Esophagus squamous epithelium (tissue), 5 donors: ENCODE results near the gene SUCLG2. TPM values are rescaled to one million over a fixed set of nuclear protein-coding genes. Genes with fewer than 3 reads are reported as not detected.

Experiments used
- DNase-seq: peaks from one replicate; lab custom pipeline; 2025; lab: John Stamatoyannopoulos, UW
- H3K27ac ChIP-seq, 4 donors: fragments of 200-600 bp; sonication (generic); one replicate each; pipeline ENCODE4 v1.5.1; 2016 to 2019; ENCODE audit warnings: mild to moderate bottlenecking in 1 of 4
- H3K27me3 ChIP-seq, 4 donors: fragments of 200-600 bp; sonication (generic); 1 replicate in 3 of 4; 2 replicates in 1 of 4; pipeline versions ENCODE4 v1.5.1 to v1.6.0; 2017 to 2021; ENCODE audit warnings: antibody characterized with exemption in 1 of 4
- H3K36me3 ChIP-seq, 3 donors: fragments of 200-600 bp; sonication (generic); one replicate each; pipeline ENCODE4 v1.5.1; 2016 to 2019
- H3K4me1 ChIP-seq, 3 donors: fragments of 200-600 bp; sonication (generic); one replicate each; pipeline ENCODE4 v1.5.1; 2017 to 2019
- H3K4me3 ChIP-seq, 4 donors: fragments of 200-600 bp; sonication (generic); 1 replicate in 3 of 4; 2 replicates in 1 of 4; pipeline ENCODE4 v1.5.1; 2016 to 2019; ENCODE audit warnings: mild to moderate bottlenecking in 2 of 4, moderate library complexity in 1 of 4
- H3K9me3 ChIP-seq, 3 donors: fragments of 200-600 bp; sonication (generic); one replicate each; pipeline ENCODE4 v1.5.1; 2016 to 2019
- POLR2A ChIP-seq, 4 donors: fragments of 450-650 bp; IDR thresholded peaks; one replicate each; pipeline ENCODE4 v1.6.1; 2017; ENCODE audit warnings: antibody characterized with exemption in 4 of 4, mild to moderate bottlenecking in 4 of 4, moderate library complexity in 3 of 4
- WGBS, 2 donors: methylation state at CpG; one replicate each; pipeline ENCODE4 v1.1.5; 2018; 5-methylcytosine and 5-hydroxymethylcytosine counted together
- intact Hi-C: fragments of 100-400 bp; cut with DNase I; formaldehyde crosslinking; loops from one replicate; pipeline ENCODE4 v1.15.0; 2022
- total RNA-seq, 4 donors: library from RNA; depleted of rRNA; stranded (reverse); fragments of >200 nt; gene quantifications; one replicate each; pipeline ENCODE4 v1.1.0, GENCODE V29; 2016
- TF ChIP-seq, protein P1 (sequence below), 6 experiments: fragments of 450-650 bp in 4 of 6; fragments of 200-600 bp in 2 of 6; sonication (generic) in 2 of 6; IDR thresholded peaks; one replicate each; pipeline ENCODE4 v1.5.1; 2016 to 2019; ENCODE audit warnings: antibody characterized with exemption in 6 of 6, mild to moderate bottlenecking in 4 of 6, moderate library complexity in 4 of 6
- donor health status: DM: yes; HTN: yes; CAD: no.

The SUCLG2 gene
- total RNA-seq, 4 donors from 2014 or later = 29.4 to 55.4 (median 38.8) TPM

DNA sequence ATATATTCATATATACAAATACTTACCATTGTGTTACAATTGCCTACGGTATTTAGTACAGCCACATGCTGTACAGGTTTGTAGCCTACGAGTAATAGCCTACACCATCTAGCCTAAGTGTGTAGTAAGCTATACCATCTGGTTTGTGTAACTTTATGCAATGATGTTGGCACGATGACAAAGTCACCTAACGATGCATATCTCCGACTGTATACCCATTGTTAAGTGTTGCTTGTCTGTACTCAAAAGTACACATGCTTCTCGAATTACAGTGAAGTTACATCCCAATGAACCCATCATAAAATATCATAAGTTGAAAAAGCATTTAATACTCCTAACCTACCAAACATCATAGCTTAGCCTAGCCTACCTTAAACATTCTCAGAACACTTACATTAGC is 329.2 kb downstream of the SUCLG2 start:
- no peaks in the 10 kb centered on the region for H3K4me1 ChIP-seq
- H3K27ac ChIP-seq = no peak overlapping the region
- DNase-seq = no peak
- 72% methylated on average over 6 of the region's 6 CpGs for WGBS, 2 donors
- H3K4me3 ChIP-seq = no peak overlapping the region
- no peak for TF ChIP-seq POLR2A (IDR thresholded peaks at IDR 0.05)
- TF ChIP-seq, protein P1, sequence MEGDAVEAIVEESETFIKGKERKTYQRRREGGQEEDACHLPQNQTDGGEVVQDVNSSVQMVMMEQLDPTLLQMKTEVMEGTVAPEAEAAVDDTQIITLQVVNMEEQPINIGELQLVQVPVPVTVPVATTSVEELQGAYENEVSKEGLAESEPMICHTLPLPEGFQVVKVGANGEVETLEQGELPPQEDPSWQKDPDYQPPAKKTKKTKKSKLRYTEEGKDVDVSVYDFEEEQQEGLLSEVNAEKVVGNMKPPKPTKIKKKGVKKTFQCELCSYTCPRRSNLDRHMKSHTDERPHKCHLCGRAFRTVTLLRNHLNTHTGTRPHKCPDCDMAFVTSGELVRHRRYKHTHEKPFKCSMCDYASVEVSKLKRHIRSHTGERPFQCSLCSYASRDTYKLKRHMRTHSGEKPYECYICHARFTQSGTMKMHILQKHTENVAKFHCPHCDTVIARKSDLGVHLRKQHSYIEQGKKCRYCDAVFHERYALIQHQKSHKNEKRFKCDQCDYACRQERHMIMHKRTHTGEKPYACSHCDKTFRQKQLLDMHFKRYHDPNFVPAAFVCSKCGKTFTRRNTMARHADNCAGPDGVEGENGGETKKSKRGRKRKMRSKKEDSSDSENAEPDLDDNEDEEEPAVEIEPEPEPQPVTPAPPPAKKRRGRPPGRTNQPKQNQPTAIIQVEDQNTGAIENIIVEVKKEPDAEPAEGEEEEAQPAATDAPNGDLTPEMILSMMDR (IDR thresholded peaks at IDR 0.05) = no peak
- no peaks in the 10 kb centered on the region for H3K9me3 ChIP-seq
- intact Hi-C loops = no loop called here
- no peaks in the 10 kb centered on the region for H3K36me3 ChIP-seq
- no peaks in the 10 kb centered on the region for H3K27me3 ChIP-seq
